Mucosa of rectum (tissue), 2 donors: Measurements from ENCODE around the gene MAPKAP1.

Experiments used
- H3K27ac ChIP-seq, 2 donors: one replicate each; pipeline ENCODE4 v1.7.0; 2013; ENCODE audit warnings: inconsistent platforms in 2 of 2, low read depth in 2 of 2, low read length in 2 of 2
- H3K27me3 ChIP-seq, 2 donors: one replicate each; pipeline ENCODE4 v1.7.0; 2013; ENCODE audit warnings: low read length in 2 of 2; ENCODE audit not compliant: control insufficient read depth in 2 of 2, insufficient read depth in 2 of 2
- H3K36me3 ChIP-seq, 2 donors: one replicate each; pipeline ENCODE4 v1.7.0; 2013; ENCODE audit warnings: low read length in 2 of 2; ENCODE audit not compliant: control insufficient read depth in 2 of 2, insufficient read depth in 2 of 2
- H3K4me1 ChIP-seq, 2 donors: one replicate each; pipeline ENCODE4 v1.7.0; 2013; ENCODE audit warnings: low read length in 2 of 2, mild to moderate bottlenecking in 1 of 2; ENCODE audit not compliant: control insufficient read depth in 2 of 2, insufficient read depth in 2 of 2
- H3K4me3 ChIP-seq, 2 donors: one replicate each; pipeline ENCODE4 v1.7.0; 2013; ENCODE audit warnings: low read length in 2 of 2
- H3K9ac ChIP-seq, 2 donors: one replicate each; pipeline ENCODE4 v1.7.0; 2013; ENCODE audit warnings: low read length in 2 of 2, low read depth in 1 of 2, mild to moderate bottlenecking in 1 of 2
- H3K9me3 ChIP-seq, 2 donors: one replicate each; pipeline ENCODE4 v1.7.0; 2013; ENCODE audit warnings: low read length in 2 of 2; ENCODE audit not compliant: control insufficient read depth in 2 of 2
- donor health status: healthy.
- donor health status: Normal muscosa, but diverticular disease.

Gene MAPKAP1

GRCh38 chr9:125457357-125457756 lies 249.7 kb downstream of the MAPKAP1 start:
- no peaks in the 10 kb centered on the region for H3K4me1 ChIP-seq
- H3K27me3 ChIP-seq = no peaks in the 10 kb centered on the region
- no peak overlapping the region for H3K4me3 ChIP-seq
- peaks cover 9 to 15% of the 10 kb centered on the region in 2 donors for H3K36me3 ChIP-seq
- H3K9ac ChIP-seq = no peak overlapping the region
- H3K27ac ChIP-seq = no peak overlapping the region
- H3K9me3 ChIP-seq = no peaks in the 10 kb centered on the region

GRCh38 chr9:125455876-125456275 lies 251.1 kb downstream of the MAPKAP1 start:
- H3K4me1 ChIP-seq = no peaks in the 10 kb centered on the region
- peaks cover under 1 to 8% of the 10 kb centered on the region in 2 donors for H3K36me3 ChIP-seq
- no peak overlapping the region for H3K4me3 ChIP-seq
- H3K9me3 ChIP-seq = no peaks in the 10 kb centered on the region
- no peaks in the 10 kb centered on the region for H3K27me3 ChIP-seq
- H3K27ac ChIP-seq = no peak overlapping the region
- no peak overlapping the region for H3K9ac ChIP-seq

- H3K4me3 ChIP-seq = no peak overlapping the region
- H3K9ac ChIP-seq = no peak overlapping the region
- peaks cover 0 to 3% of the 10 kb centered on the region in 2 donors for H3K36me3 ChIP-seq
- no peaks in the 10 kb centered on the region for H3K27me3 ChIP-seq
- no peaks in the 10 kb centered on the region for H3K9me3 ChIP-seq
- no peaks in the 10 kb centered on the region for H3K4me1 ChIP-seq
- no peak overlapping the region for H3K27ac ChIP-seq
Measured at GRCh38 chr9:125455132-125455531, 251.9 kb downstream of the MAPKAP1 start.

- Histone ChIP-seq H3K4me3 (no peak overlapping the region), H3K9ac (no peak overlapping the region), H3K27me3 (no peaks in the 10 kb centered on the region), H3K9me3 (no peaks in the 10 kb centered on the region), H3K36me3 (peaks cover 3% of the 10 kb centered on the region in 2 donors), H3K4me1 (no peaks in the 10 kb centered on the region), H3K27ac (no peak overlapping the region)
Measured at GRCh38 chr9:125447202-125447802, 259.7 kb downstream of the MAPKAP1 start.

GRCh38 chr9:125446561-125447094 lies 260.4 kb downstream of the MAPKAP1 start:
- Histone ChIP-seq H3K9me3 (no peaks in the 10 kb centered on the region), H3K27ac (no peak overlapping the region)

GRCh38 chr9:125444956-125445506 lies 262.0 kb downstream of the MAPKAP1 start:
- no peak overlapping the region for H3K4me3 ChIP-seq

More at GRCh38 chr9:125446561-125447094, 260.4 kb downstream of the MAPKAP1 start:
- no peak overlapping the region for H3K4me3 ChIP-seq
- no peak overlapping the region for H3K9ac ChIP-seq
- H3K36me3 ChIP-seq = peaks cover 3% of the 10 kb centered on the region in 2 donors
- H3K4me1 ChIP-seq = no peaks in the 10 kb centered on the region
- H3K27me3 ChIP-seq = no peaks in the 10 kb centered on the region

GRCh38 chr9:125444166-125444565 lies 262.8 kb downstream of the MAPKAP1 start:
- Histone ChIP-seq H3K27ac (no peak overlapping the region), H3K27me3 (no peaks in the 10 kb centered on the region), H3K9ac (no peak overlapping the region), H3K4me1 (no peaks in the 10 kb centered on the region), H3K36me3 (peaks cover 6 to 14% of the 10 kb centered on the region in 2 donors), H3K9me3 (no peaks in the 10 kb centered on the region), H3K4me3 (no peak overlapping the region)

More at GRCh38 chr9:125444956-125445506, 262.0 kb downstream of the MAPKAP1 start:
- Histone ChIP-seq H3K9me3 (no peaks in the 10 kb centered on the region), H3K27ac (no peak overlapping the region), H3K27me3 (no peaks in the 10 kb centered on the region), H3K36me3 (peaks cover 6 to 7% of the 10 kb centered on the region in 2 donors), H3K9ac (no peak overlapping the region), H3K4me1 (no peaks in the 10 kb centered on the region)

- Histone ChIP-seq H3K27me3 (no peaks in the 10 kb centered on the region), H3K9me3 (no peaks in the 10 kb centered on the region), H3K36me3 (peaks cover 12 to 18% of the 10 kb centered on the region in 2 donors), H3K4me1 (no peaks in the 10 kb centered on the region), H3K27ac (no peak overlapping the region), H3K4me3 (no peak overlapping the region), H3K9ac (no peak overlapping the region)
Measured at GRCh38 chr9:125443367-125443766, 263.6 kb downstream of the MAPKAP1 start.

- Histone ChIP-seq H3K27ac (no peak overlapping the region), H3K36me3 (peaks cover 12 to 21% of the 10 kb centered on the region in 2 donors)
Measured at GRCh38 chr9:125442452-125442851, 264.6 kb downstream of the MAPKAP1 start.

GRCh38 chr9:125440411-125440810 lies 266.6 kb downstream of the MAPKAP1 start:
- Histone ChIP-seq H3K4me1 (no peaks in the 10 kb centered on the region), H3K27ac (no peak overlapping the region), H3K36me3 (peaks cover 12 to 25% of the 10 kb centered on the region in 2 donors), H3K27me3 (no peaks in the 10 kb centered on the region), H3K9ac (no peak overlapping the region), H3K9me3 (no peaks in the 10 kb centered on the region), H3K4me3 (no peak overlapping the region)

More at GRCh38 chr9:125442452-125442851, 264.6 kb downstream of the MAPKAP1 start:
- Histone ChIP-seq H3K4me3 (no peak overlapping the region), H3K4me1 (no peaks in the 10 kb centered on the region), H3K27me3 (no peaks in the 10 kb centered on the region), H3K9me3 (no peaks in the 10 kb centered on the region), H3K9ac (no peak overlapping the region)
